H1 (cell line): ENCODE measurements around the gene NECTIN1.

Experiments used
- BACH1 ChIP-seq: IDR thresholded peaks from 2 replicates; pipeline ENCODE4 v1.6.1; 2012; ENCODE audit warnings: low read length, improper control_type of control experiment
- EZH2 ChIP-seq: fragments of 200-600 bp; sonication (generic); IDR thresholded peaks from 2 replicates; pipeline ENCODE4 v1.7.1; 2012; ENCODE audit warnings: low read depth, mild to moderate bottlenecking, moderate library complexity, low read length, inconsistent platforms; ENCODE audit not compliant: severe bottlenecking
- PHF8 ChIP-seq: fragments of 200-600 bp; sonication (generic); conservative IDR thresholded peaks from 2 replicates; pipeline ENCODE4 v1.7.1; 2012; ENCODE audit warnings: low read depth, mild to moderate bottlenecking, inconsistent platforms, low read length, moderate library complexity
- SIN3A ChIP-seq, 2 experiments: IDR thresholded peaks in 1 of 2; conservative IDR thresholded peaks in 1 of 2; 2 replicates each; pipeline ENCODE4 v1.6.1; 2011 to 2012; ENCODE audit warnings: low read length in 2 of 2, improper control_type of control experiment in 1 of 2, low read depth in 1 of 2, mild to moderate bottlenecking in 1 of 2
- TCF12 ChIP-seq: IDR thresholded peaks from 2 replicates; pipeline ENCODE4 v1.6.1; 2011; ENCODE audit warnings: low read depth, mild to moderate bottlenecking, low read length
- YY1 ChIP-seq: IDR thresholded peaks from 2 replicates; pipeline ENCODE4 v1.6.1; 2011; ENCODE audit warnings: low read depth, mild to moderate bottlenecking, low read length
- ZNF274 ChIP-seq: IDR thresholded peaks from 2 replicates; pipeline ENCODE4 v1.7.0; 2012; ENCODE audit warnings: low read length, borderline replicate concordance; ENCODE audit errors: extremely low read depth

DNA sequence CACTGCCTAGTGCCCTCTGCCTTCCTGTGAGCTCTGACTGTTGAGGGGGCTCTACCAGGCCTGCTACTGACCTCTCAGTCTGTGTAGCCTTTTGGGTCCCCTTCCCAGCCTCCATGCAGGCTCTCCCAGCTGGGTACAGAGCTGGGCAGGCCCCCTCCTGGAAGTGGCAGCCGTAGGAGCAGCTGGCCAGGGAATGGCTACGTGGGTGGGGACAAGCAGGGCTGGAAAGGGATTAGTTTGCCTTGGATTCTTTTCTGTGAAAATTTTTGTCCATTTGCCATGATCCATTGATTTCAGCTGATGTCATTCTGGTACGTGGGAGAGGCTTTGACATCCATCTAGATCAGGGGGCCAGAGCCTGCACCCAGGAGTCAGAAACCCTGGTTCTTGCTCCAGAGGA lies 23.9 kb upstream of the NECTIN1 start:
- TF ChIP-seq EZH2 (no peak), BACH1 (no peak), SIN3A (conservative IDR thresholded peaks at IDR 0.05 in 1 of 2, IDR thresholded peaks at IDR 0.05 in 1 of 2; ENCODE audit: low read depth in 1 of 2, low read length in 2 of 2) (no peak), ZNF274 (no peak), YY1 (no peak), TCF12 (no peak), PHF8 (no peak)
